Left ventricle myocardium inferior (tissue), 1 donor: ENCODE results near the gene TBC1D4. TPM values are rescaled to one million over a fixed set of nuclear protein-coding genes. Genes with fewer than 3 reads are reported as not detected.

Source experiments
- DNase-seq: peaks from one replicate; pipeline ENCODE4 v3.0.0-alpha.2; 2020
- H3K27ac ChIP-seq: fragments of 200-600 bp; replicated peaks from 2 replicates; pipeline ENCODE4 v1.8.0; 2021
- H3K27me3 ChIP-seq: fragments of 200-600 bp; 2 replicates; pipeline ENCODE4 v1.8.0; 2021; ENCODE audit warnings: low read depth
- H3K36me3 ChIP-seq: fragments of 200-600 bp; 2 replicates; pipeline ENCODE4 v1.8.0; 2021
- H3K4me1 ChIP-seq: fragments of 200-600 bp; 2 replicates; pipeline ENCODE4 v1.8.0; 2021
- H3K4me3 ChIP-seq: fragments of 200-600 bp; 2 replicates; pipeline ENCODE4 v1.8.0; 2021; ENCODE audit warnings: mild to moderate bottlenecking, moderate library complexity
- H3K9me3 ChIP-seq: fragments of 200-600 bp; replicated peaks from 2 replicates; pipeline ENCODE4 v1.8.0; 2021
- CTCF ChIP-seq: fragments of 200-600 bp; IDR thresholded peaks from 2 replicates; pipeline ENCODE4 v1.8.0; 2021; ENCODE audit warnings: antibody characterized with exemption, mild to moderate bottlenecking, borderline replicate concordance
- intact Hi-C: fragments of 100-400 bp; cut with micrococcal nuclease; formaldehyde crosslinking; loops from one replicate; pipeline ENCODE4 v1.11.0; 2022
- total RNA-seq: library from RNA; stranded (reverse); fragmentation: NEBNext Ultra II Directional; extraction: Animal tissue kit (Norgen Biotek cat#: 25700); gene quantifications from one replicate; pipeline ENCODE4 v1.2.1, GENCODE V29; 2021
- donor health status: DM: no; HTN: yes; CAD: no; lungs with severe emphysema.

Gene TBC1D4
- total RNA-seq, 1 donor from 2014 or later, result 97.5 TPM

GRCh38 chr13:75493156-75493555, 11.2 kb upstream of the TBC1D4 start:
- no peak overlapping the region for H3K27ac ChIP-seq
- H3K36me3 ChIP-seq, result no peaks in the 10 kb centered on the region
- no peaks in the 10 kb centered on the region for H3K27me3 ChIP-seq
- no peaks in the 10 kb centered on the region for H3K9me3 ChIP-seq
- intact Hi-C loops, result no loop called here
- H3K4me3 ChIP-seq, result no peak overlapping the region
- TF ChIP-seq CTCF, result no peak
- no peak for DNase-seq
- no peaks in the 10 kb centered on the region for H3K4me1 ChIP-seq

- no peak overlapping the region for H3K4me3 ChIP-seq
- no peaks in the 10 kb centered on the region for H3K27me3 ChIP-seq
- H3K9me3 ChIP-seq, result no peaks in the 10 kb centered on the region
- intact Hi-C loops, result no loop called here
- H3K27ac ChIP-seq, result no peak overlapping the region
- no peak for TF ChIP-seq CTCF
- H3K36me3 ChIP-seq, result no peaks in the 10 kb centered on the region
- DNase-seq, result no peak
- H3K4me1 ChIP-seq, result no peaks in the 10 kb centered on the region
Observed at GRCh38 chr13:75492389-75492788, 10.4 kb upstream of the TBC1D4 start.

GRCh38 chr13:75491376-75491775, 9.4 kb upstream of the TBC1D4 start:
- TF ChIP-seq CTCF, result no peak
- no peak for DNase-seq
- Histone ChIP-seq H3K27ac (no peak overlapping the region), H3K36me3 (no peaks in the 10 kb centered on the region), H3K4me3 (no peak overlapping the region), H3K27me3 (no peaks in the 10 kb centered on the region), H3K4me1 (no peaks in the 10 kb centered on the region), H3K9me3 (no peaks in the 10 kb centered on the region)
- intact Hi-C loops, result no loop called here

GRCh38 chr13:75489502-75490263, 7.7 kb upstream of the TBC1D4 start:
- Histone ChIP-seq H3K9me3 (no peaks in the 10 kb centered on the region), H3K27me3 (no peaks in the 10 kb centered on the region), H3K4me3 (no peak overlapping the region), H3K27ac (no peak overlapping the region), H3K4me1 (no peaks in the 10 kb centered on the region), H3K36me3 (no peaks in the 10 kb centered on the region)
- TF ChIP-seq CTCF, result no peak
- intact Hi-C loops, result no loop called here
- DNase-seq, result no peak

- no peaks in the 10 kb centered on the region for H3K9me3 ChIP-seq
- H3K27me3 ChIP-seq, result no peaks in the 10 kb centered on the region
- H3K4me1 ChIP-seq, result peaks cover 17% of the 10 kb centered on the region
- no peaks in the 10 kb centered on the region for H3K36me3 ChIP-seq
- intact Hi-C loops, result no loop called here
- H3K4me3 ChIP-seq, result no peak overlapping the region
- DNase-seq, result no peak
- TF ChIP-seq CTCF, result no peak
- H3K27ac ChIP-seq, result no peak overlapping the region
Observed at GRCh38 chr13:75486146-75487062, 4.4 kb upstream of the TBC1D4 start.
